T-helper 2 cell (primary cell): ENCODE measurements around the gene SLC25A43.
"Not testable (repeated sequence)": the region's sequence is repeated elsewhere in the genome, so short reads cannot be mapped to it uniquely, and the experiment has no call there.

Experiments
- DNase-seq, 5 experiments: peaks; one replicate each; pipeline versions ENCODE4 v3.0.0 to v3.0.0-alpha.2; 2012 to 2022

The SLC25A43 gene

GRCh38 chrX:119410027-119410819 is 11.1 kb downstream of the SLC25A43 start:
- DNase-seq, result no peak

DNA sequence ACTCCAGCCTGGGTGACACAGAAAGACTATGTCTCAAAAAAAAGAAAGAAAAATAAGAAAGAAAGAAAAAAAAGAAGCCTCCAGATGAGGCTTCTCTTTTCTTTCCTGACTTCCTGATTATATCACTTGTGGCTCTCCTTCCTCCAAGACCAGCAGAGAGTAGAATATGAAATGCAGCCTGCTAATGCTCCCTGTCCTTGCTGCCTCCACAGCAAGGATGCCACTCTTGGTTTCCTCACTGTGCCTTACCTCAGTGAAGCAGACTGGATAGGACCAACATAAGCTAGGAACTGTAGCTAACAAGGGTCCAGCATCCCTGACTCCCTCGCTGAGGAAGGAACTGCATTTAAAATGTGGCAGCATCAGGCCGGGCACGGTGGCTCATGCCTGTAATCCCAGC is 11.7 kb downstream of the SLC25A43 start:
- no peak for DNase-seq

DNA sequence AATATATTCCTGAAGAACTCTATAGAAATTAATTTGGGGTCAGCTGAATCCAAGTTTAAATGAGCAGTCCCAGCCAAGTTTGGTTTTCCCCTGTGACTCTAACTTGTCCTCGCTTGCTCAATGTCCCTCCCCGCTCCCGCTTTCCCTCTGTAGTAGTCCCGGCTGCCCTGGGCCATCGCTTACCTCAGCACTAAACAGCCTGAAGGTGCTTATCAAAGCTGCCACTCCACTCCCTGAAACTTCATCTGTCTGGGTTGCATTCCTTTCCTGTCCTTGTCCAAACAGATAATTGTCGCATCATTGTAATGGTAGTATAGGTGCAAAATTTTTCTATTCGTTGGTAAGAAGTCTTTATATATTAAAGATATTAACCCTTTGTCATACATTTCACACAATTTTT is 12.8 kb downstream of the SLC25A43 start:
- DNase-seq, result no peak

DNA sequence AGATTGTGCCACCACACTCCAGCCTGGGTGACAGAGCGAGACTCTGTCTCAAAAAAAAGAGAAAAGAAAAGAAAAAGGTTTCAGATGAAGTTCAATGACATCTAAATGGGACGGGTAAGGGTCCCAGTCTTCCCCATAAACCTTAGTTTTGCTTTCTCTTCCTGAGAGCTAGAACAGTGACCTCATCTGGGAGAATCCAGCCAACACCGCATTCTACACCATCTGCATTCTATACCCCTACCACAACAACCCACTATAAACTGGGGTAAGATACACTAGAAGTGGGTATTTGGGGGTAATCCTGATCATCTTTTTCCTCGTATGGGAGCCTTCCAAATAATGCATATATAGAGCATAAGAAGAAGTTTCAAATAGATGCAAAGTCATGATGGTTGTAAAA is 18.2 kb downstream of the SLC25A43 start:
- no peak for DNase-seq

DNA sequence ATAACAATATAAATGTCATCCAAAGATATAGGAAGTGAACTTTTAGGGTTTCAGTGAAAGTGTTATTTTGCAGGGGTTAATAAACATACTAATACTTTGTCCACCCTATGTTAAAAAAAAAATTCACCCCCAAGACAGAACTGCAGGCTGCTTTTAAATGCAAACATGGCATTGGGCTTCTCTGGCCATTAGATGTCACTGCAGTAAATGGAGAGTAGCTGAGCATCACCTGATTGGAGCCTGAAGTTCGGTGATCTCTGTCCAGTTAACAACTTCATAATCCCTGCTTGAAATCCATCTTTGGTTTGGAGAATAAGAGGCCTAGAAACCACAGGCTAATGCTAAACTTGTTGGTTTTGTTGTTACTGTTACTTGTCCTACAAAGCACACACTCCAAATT is 18.7 kb downstream of the SLC25A43 start:
- peak in 1 of 5 experiments; percentile 5 for DNase-seq

DNA sequence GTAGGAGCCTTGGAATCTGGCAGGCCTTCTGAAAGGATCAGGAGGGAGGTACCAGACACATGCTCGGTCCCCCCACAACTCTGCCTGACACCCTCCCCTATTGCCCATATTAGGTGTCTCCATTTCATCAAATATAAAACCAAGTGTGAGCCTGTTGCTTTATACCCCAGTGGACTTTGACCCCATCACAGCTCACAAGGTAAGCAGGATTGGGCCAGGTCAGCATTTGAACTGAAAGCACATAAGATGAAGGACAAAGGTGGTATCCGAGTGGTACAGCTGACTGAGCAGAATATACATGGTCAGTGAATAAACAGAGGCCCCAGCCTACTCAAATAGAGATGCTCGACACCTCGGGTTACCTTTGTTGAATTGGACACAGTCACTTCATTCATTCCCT is 20.0 kb downstream of the SLC25A43 start:
- no peak for DNase-seq

GRCh38 chrX:119419898-119420297 is 20.8 kb downstream of the SLC25A43 start:
- no peak for DNase-seq

GRCh38 chrX:119421016-119421705 is 22.0 kb downstream of the SLC25A43 start:
- no peak for DNase-seq

DNA sequence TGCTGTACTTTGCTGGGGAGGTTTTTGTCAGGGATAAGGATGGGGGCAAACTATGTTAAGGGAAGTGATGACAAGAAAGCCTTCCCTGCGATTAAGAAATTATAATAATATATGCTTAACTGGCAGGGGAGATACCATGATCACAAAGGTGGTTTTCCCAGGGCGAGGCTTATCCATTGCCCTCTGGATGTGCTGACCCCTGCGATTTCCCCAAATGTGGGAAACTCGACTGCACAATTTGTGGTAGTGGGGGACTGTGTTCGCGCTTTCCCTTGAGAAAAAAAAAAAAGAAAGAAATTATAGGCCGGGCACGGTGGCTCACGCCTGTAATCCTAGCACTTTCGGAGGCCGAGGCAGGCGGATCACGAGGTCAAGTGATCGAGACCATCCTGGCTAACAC is 24.5 kb downstream of the SLC25A43 start:
- peak in 1 of 5 experiments; percentile 9 for DNase-seq

DNA sequence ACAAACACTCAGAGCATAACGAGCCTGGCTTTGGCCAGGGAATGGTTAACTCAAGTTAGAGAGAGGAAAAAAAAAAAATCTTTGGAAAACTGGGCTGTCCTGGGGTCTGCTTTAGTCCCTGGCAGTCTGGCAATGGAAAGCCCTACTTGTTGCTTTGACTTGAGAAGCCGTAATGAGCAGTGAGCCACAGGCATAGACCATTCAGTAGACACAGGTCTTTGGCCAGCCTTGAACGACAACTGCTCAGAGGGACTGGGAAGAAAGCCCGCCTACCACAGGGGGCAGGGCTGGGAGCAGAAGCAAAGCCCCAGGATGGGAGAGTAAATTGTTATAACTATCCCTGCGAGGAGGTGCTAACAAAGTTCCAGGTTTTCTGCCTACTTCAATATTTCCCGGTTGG is 25.9 kb downstream of the SLC25A43 start:
- no peak for DNase-seq

- DNase-seq, result peak in 1 of 5 experiments; percentile 17
Measured at GRCh38 chrX:119427024-119427794, 28.1 kb downstream of the SLC25A43 start.

DNA sequence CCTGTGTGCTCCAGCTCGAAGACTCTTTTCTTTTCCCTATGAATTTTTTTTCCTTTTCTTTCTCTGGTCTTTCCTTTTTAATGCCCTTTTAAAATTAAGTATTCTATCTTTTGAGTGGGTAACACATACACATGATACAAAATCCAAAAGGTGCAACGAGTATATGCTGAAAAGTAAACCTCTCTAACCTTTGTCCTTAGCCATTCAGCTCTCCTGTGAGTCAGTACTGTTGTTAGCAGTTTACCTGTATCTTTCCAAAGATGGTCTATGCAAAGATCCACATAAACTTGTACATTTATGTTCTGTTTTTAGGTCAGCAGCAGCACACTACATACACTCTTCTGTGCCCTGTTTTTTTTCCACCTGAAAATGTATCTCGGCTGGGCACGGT is 28.7 kb downstream of the SLC25A43 start:
- no peak for DNase-seq

GRCh38 chrX:119429471-119429870 is 30.3 kb downstream of the SLC25A43 start:
- no peak for DNase-seq

GRCh38 chrX:119441295-119441694 is 42.2 kb downstream of the SLC25A43 start:
- DNase-seq, result not testable (repeated sequence)

- DNase-seq, result no peak
Measured at GRCh38 chrX:119442286-119442685, 43.1 kb downstream of the SLC25A43 start.

DNA sequence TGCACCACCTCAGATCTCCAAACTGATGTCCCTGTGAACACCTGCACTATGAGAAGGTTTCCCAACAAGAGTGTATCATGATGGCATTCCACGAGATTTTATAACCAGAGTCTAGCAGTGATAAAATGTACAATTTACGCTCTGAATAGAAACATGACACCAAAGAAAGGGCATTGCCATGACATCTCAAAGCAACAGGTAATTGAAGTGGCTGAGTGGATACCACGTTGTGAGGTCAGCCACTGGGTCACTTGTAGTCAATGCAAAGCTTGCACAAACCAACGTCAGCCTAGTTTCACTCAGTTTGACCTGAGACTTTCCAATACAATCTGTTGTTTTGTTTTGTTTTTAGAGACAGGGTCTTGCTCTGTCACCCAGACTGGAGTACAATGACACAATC is 54.1 kb downstream of the SLC25A43 start:
- no peak for DNase-seq

DNA sequence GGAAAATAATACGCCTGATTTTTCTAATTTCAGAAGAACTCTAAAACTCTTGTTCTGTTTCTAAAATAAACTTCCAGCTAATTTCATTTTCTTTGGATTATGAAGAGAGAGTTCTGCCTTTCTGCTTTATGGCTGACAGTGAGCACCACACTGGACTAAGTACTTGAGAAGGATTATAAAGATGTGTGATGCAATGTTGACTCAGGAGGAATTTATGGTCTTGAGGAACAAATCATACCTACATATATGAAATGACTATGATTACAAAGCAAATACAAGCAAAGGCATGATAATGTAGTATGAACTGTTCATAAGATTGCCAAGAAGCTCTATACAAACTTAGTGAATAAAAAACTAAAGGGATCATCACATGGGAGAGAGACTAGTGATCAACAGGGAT is 56.1 kb downstream of the SLC25A43 start:
- DNase-seq, result no peak

GRCh38 chrX:119459181-119459580 is 60.0 kb downstream of the SLC25A43 start:
- DNase-seq, result no peak

- DNase-seq, result no peak
Measured at GRCh38 chrX:119465555-119465954, 66.4 kb downstream of the SLC25A43 start.

GRCh38 chrX:119466970-119467369 is 67.8 kb downstream of the SLC25A43 start:
- no peak for DNase-seq

GRCh38 chrX:119467433-119467832 is 68.3 kb downstream of the SLC25A43 start:
- no peak for DNase-seq

DNA sequence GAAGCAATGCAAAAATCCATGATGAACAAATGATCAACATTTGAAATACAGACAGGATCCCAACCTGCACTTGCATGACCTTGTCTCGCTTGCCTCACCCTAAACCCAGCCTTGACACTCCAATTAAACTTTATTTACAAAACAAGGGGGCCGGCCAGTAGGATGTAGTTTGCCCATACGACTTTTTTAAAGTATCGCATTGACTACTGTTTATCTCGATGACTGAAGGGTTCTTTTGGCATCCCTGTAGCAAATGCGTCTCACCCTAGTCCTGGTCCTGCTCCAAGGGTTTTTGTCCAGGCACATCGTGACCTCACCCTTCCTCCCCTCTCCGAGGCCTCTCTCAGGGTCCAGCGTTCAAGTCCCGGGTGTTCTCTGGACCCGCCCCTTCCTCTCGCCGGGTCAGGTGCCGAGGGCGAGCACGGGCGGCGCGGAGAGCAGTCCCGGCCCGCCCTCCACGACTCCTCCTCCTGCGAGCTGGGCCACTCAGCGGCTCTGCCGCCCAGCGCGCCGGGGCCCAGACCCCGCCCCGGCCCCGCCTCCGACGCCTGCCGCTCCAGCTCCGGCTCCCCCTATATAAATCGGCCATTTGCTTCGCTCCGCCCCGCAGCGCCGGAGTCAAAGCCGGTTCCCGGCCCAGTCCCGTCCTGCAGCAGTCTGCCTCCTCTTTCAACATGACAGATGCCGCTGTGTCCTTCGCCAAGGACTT is 68.9 kb downstream of the SLC25A43 start, which contains the start of gene SLC25A5:
Gene SLC25A5, plus strand, starts transcription at position 603 of the 709 bp plus-strand sequence. Its CDS starts 72 bp downstream, at position 675.
- peak; percentile 68 to 92 (median 75) for DNase-seq
